Activated CD8-positive, alpha-beta memory T cell treated with anti-CD3 and anti-CD28 coated beads for 48 hours (primary cell): ENCODE results near the gene TLCD4.
"Not testable (repeated sequence)": the region's sequence is repeated elsewhere in the genome, so short reads cannot be mapped to it uniquely, and the experiment has no call there.

Source experiments
- DNase-seq, 3 experiments: peaks; one replicate each; pipeline ENCODE4 v3.0.0-alpha.2; 2020; ENCODE audit warnings: low read depth in 2 of 3, low spot score in 2 of 3

TLCD4 gene

DNA sequence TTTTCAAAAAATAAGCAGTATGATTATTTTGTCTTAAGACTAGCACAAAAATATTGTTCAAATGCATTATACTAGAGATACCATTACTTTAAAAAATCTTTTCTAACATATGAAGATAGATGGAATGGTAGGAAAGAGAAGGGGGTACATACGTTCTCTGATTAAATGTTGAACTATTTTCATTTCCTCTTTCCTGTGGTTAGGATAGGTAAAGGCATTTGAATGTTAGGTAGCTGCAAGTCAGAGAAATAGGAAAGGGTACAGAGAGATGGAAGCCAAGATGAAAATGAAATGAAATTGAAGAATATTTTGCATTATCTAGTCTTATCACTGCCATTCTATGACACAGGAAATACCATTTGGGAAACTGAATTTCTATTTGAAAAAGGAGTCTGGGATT is 28.3 kb downstream of the TLCD4 start:
- no peak for DNase-seq

DNA sequence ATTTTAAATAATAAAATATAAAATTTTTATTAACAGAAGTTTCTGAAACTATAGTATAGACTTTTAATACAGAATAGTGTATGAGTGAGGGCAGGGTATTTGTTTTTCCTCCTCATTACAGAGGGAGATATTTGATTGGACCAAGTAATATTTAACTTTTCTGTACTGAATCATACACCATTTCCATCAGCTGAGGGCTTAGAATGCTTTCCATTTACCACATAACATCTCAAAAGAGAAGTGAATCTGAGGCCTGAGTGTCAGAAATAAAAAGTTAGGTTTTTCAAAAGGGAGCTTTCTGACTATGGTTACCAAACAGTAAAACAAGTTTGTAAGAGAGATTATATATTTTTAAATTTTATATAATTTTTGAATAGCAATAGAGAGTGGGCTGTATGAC is 29.5 kb downstream of the TLCD4 start:
- DNase-seq = no peak

DNA sequence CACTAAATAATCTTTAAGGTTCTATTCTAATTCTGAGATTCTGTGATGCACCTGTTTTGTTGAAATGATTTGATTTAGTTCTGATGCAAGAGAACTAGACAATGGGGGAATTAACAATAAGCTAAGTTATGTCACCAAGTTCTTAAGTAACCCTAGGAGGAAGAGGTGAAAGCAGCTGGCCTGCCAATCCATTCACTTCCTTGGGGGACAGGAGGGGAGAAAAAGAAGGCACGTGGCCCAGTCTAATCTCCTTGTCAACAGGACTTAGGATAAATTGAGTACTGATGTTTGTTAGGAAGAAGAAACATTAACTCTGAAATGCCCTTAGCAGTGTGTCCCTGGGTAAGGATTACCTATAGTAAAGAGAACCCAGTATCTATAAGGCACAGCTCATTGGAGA is 36.9 kb downstream of the TLCD4 start:
- no peak for DNase-seq

DNA sequence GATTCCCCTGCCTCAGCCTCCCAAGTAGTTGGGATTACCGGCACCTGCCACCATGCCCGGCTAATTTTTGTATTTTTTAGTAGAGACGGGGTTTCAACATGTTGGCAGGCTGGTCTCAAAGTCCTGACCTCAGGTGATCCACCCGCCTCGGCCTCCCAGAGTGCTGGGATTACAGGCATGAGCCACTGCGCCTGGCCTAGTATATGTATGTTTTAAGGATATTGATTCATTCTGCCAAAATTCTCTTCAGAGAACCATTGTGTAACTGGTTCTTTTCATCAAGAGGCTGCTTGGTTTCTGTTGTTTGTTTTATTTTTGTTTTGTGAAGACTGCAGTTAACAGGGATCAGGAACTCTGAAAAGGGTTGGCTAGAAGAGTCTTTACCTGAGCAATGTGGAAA is 48.4 kb downstream of the TLCD4 start:
- not testable (repeated sequence) for DNase-seq
